GM19239 (cell line): ENCODE measurements around the gene TEAD3.

Experiments used
- DNase-seq: peaks from one replicate; pipeline ENCODE4 v3.0.0; 2011; ENCODE audit warnings: low spot score; ENCODE audit not compliant: insufficient read length
- FAIRE-seq: peaks from 2 replicates; lab custom pipeline; 2011; peaks lifted over from hg19 to GRCh38; lab: Jason Lieb, UNC

TEAD3 gene

DNA sequence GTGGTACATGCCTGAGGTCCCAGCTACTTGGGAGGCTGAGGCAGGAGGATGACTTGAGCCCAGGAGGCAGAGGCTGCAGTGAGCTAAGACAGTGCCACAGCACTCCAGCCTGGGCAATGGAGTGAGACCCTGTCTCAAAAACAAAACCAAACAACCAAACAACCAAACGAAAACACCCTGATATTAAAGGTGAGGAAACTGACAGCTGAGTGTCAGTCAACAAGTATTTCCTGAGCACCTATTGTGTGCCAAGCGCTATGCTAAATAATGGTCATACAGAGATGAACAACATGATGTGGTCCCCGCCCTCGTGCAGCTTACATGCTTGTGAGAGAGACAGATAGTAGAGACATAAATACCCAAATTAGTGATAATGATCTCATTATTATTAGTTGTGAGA is 17.7 kb upstream of the TEAD3 start:
- FAIRE-seq (no peak), DNase-seq (no peak)

DNA sequence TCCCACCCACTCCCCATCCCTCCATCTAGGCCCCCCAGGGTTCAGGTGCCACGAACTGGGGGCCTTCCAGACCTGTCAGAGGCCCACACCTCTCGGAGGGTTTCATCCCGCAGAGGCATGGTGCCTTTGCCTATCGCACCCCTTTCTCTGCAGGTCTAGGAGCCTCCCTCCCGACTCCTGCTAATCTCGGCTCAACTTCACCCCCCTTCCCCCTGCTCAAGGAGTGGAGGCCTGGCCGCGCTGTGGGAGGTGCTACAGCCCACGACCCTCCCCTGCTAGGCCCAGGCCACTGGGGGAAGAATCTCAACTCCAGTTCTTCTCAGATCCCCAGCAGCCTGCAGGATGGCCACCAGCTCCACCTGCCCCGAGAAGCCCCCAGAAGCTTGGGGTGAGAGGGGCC is 15.9 kb upstream of the TEAD3 start, which contains the start of gene TULP1:
Gene TULP1, minus strand, starts transcription at position 157 of the 400 bp plus-strand sequence. Its CDS starts 38 bp downstream, at position 119.
- DNase-seq (no peak), FAIRE-seq (no peak)

GRCh38 chr6:35512006-35512405 is 15.1 kb upstream of the TEAD3 start:
- no peak for DNase-seq
- FAIRE-seq, result no peak

DNA sequence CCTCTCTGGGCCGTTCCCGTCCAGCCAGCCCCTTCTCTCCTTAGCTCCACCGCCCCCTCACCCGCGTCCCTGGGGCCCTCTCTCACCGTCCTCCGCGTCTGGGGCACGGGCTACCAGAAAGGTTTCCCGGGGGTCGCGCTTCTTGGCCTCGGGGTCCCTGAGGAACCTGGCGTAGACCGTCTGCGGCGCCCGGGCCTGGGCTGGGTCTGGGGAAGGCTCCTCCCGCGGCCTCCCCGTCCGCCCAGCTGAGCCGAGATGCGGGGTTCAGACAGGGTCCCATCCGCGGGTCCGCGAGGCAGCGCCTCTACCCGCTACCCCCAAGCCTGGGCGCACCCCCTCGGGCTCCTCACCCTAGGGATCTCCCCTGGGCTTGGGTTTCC is 14.7 kb upstream of the TEAD3 start:
- DNase-seq (no peak), FAIRE-seq (no peak)

- DNase-seq (no peak), FAIRE-seq (no peak)
Observed at GRCh38 chr6:35510916-35511561, 14.2 kb upstream of the TEAD3 start.

- no peak for FAIRE-seq
- DNase-seq, result no peak
Observed at GRCh38 chr6:35508542-35508941, 11.7 kb upstream of the TEAD3 start.

DNA sequence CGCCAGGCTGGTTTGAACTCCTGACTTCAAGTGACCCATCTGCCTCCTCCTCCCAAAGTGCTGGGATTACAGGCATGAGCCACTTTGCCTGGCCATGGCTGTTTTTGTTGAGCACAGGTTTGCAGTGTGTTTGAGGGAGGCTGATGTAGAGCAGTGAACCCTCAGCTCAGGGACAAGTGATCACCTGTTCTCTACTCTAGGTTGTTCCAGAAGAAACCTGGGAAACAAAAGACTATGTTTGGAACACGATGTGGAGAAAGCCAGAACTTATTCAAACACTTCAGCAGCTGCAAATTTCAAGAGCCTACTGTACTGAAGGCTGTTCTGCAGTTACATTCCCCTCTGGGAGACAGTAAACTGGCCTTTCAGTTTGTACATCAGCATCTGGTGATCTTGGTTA is 11.1 kb upstream of the TEAD3 start:
- no peak for DNase-seq
- FAIRE-seq, result peak; percentile 57

DNA sequence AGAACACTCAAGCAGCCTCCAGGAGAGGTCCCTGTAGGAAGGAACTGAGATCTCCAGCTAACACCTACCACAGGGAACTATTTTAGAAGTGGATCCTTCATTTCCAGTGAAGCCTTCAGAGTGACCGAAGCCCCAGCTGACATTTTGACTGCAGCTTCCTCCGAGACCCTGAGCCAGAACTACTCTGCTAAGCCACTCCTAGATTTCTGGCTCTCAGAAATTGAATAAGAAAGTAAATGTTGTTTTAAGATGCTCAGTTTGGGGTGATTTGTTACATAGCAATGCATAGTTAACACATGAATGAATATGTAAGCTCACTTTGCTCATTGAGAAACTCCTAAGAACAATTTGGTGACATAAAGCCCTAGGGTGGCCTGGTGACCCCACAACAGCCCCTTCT is 10.3 kb upstream of the TEAD3 start:
- DNase-seq (no peak), FAIRE-seq (no peak)

DNA sequence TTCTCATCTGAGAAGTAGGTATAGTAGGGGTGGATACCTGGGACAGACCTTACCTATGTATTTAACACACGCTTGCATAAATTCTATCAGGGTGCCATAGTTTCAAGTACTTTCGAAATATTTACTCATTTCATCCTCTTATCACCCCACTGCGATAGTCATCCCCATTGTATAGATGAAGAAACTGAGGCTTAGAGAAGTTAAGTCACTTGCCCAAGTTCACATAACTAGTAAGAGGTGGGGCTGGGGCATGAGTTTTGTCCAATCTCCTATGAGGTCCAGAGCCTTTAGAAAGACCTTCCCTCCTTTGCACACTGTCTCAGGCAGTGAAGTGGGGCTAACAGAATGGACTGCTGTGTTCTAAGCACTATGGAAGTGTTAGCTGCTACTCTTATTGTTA is 9.7 kb upstream of the TEAD3 start:
- FAIRE-seq (no peak), DNase-seq (no peak)

GRCh38 chr6:35505999-35506412 is 9.1 kb upstream of the TEAD3 start:
- no peak for DNase-seq
- FAIRE-seq, result no peak

DNA sequence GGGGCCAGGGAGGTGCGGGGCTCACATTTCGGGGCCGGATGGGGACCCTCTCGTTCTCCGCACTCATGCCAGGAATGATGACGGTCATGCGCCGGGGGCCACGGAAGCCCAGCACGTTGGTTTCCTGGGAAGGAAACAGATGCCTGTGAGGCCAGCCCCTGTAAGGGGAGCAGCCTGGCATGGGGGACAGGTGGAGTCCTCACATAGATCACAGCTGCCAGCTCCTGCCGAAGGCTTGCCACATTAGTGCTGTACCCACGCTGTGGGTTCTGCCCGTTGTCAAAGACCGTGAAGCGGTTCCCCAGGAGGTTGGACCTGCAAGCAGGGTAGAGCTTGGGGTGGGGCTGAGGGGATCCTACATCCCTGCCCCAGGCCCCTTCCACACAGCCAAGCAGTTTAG is 6.7 kb upstream of the TEAD3 start:
- FAIRE-seq, result no peak
- no peak for DNase-seq

- DNase-seq (no peak), FAIRE-seq (no peak)
Observed at GRCh38 chr6:35501784-35502183, 4.9 kb upstream of the TEAD3 start.

- no peak for FAIRE-seq
- no peak for DNase-seq
Observed at GRCh38 chr6:35500782-35501181, 3.9 kb upstream of the TEAD3 start.

DNA sequence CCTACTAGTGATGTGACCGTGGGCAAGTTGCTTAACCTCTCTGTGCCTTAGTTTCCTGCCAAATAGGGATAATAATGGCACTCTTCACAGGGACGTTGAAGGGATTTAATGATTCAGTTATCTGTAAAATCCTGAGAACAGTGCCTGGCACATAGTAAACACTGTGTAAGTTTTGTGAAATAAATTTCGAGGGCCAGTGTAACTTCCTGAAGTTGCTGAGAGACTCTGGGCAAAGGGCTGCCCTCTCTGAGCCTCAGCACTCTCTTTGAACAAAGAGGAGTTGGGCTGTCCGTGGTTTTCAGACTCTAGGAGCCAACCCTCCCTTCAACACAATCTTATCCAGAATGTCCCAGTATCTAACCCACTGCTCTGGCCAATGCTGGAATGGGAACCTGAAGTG is 2.5 kb upstream of the TEAD3 start:
- DNase-seq, result no peak

GRCh38 chr6:35498422-35499067 is 1.7 kb upstream of the TEAD3 start:
- FAIRE-seq, result no peak
- no peak for DNase-seq

More for the DNA sequence above, 2.5 kb upstream of the TEAD3 start:
- FAIRE-seq, result no peak

DNA sequence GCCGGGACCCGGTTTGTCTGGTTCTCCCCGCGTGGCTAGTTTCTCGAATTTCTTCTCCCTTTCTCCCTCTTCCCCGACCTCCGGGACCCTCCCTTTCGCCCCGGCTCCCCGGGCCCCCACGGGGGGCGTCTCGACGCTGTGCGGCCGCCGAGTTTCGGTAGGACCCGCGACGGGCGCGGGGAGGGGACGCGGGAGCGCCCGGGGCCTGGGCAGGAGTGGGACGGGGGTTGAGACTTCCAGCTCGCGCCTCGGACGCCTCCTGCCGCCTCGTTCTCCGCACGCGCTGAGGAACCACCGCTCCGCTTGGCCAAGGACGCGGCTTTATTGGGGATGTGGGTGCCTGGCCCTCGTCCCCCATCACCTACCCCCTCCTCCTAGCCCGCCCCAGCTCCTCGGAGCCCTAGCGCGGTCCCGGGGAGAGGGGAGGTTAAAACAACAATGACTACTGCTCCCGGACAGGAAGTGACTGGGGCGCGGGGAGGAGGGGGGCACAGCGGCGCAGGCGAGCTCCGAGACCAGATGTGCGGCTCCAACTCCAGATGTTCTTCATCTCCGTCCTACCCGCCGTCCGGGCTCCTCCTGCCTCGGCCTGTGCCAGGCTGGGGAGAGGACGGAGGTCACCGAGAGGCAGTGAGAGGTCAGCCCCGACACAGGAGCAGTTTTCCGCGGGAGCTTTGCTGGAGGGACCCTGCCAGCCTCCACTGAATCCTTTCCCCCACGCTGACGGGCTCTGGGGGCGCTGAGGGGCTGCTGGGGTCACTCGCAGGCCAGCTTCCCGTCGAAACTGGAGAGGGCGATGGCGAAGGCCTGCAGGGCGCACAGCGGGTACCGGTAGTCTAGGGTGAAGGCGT is 917 bp upstream of the TEAD3 start:
- FAIRE-seq (no peak), DNase-seq (peak; percentile 61)

GRCh38 chr6:35496036-35496840 is 641 bp downstream of the TEAD3 start:
- no peak for DNase-seq
- no peak for FAIRE-seq

DNA sequence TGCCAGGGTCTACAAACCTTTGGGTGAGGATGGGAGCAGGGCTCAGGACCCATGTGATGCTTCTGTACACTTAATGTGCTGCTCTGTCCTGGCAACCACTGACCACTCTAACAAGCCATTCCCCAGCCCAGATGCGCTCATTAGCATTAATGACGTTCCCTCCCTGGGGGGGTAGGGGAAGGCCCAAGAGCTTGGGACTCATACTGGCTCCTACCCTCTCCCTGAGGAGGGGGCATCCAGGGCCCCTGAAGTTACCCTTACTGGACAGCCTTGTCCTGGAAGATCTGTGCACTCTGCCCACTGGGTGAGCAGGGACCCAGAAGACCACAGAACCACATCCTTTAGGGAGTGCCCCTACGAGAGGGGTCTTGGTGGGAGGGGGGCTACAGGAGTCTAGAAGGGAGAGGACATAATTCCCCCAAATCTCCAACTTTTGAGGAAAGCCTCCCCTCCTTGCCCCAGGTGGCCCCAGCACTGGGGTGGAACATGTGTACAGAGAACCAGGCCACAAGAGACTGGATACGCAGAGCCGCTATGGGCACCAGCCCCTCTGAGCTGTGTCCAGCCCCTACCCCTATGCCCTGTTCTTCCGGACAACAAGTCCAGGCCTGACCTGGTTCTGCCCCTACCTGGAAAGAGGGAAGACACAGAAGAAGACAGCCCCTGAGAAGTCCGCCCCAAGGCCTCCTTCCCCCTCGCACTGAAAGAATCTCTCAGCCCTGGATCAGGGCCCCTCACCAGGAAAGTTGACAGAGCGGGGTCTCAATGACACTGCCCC is 1.4 kb downstream of the TEAD3 start:
- no peak for DNase-seq
- FAIRE-seq, result no peak

- DNase-seq (no peak), FAIRE-seq (no peak)
Observed at GRCh38 chr6:35494161-35494563, 2.7 kb downstream of the TEAD3 start.
